Tibial nerve (tissue), 3 donors: ENCODE data around the gene MRPS14.

Experiments used
- CTCF ChIP-seq, 5 experiments: fragments of 200-600 bp in 3 of 5; fragments of 450-650 bp in 2 of 5; sonication (generic) in 3 of 5; IDR thresholded peaks; one replicate each; pipeline ENCODE4 v1.5.1; 2016 to 2019; ENCODE audit warnings: antibody characterized with exemption in 5 of 5, mild to moderate bottlenecking in 3 of 5, moderate library complexity in 2 of 5
- POLR2A ChIP-seq, 2 donors: fragments of 450-650 bp; IDR thresholded peaks; one replicate each; pipeline ENCODE4 v1.6.1; 2017; ENCODE audit warnings: antibody characterized with exemption in 2 of 2, mild to moderate bottlenecking in 2 of 2, moderate library complexity in 2 of 2

GRCh38 chr1:174976436-174977108 lies 46.7 kb downstream of the MRPS14 start:
- TF ChIP-seq CTCF (IDR thresholded peaks at IDR 0.05), result no peak
- TF ChIP-seq POLR2A (IDR thresholded peaks at IDR 0.05), result no peak
